Stimulated activated CD4-positive, alpha-beta T cell treated with anti-CD3 and anti-CD28 coated beads, Interleukin-4, amount 100 ng/mL, for 48 hours (primary cell): ENCODE data around the gene SMIM22.

Source experiments
- DNase-seq, 2 donors: peaks; one replicate each; pipeline ENCODE4 v3.0.0-alpha.2; 2020; ENCODE audit warnings: low read depth in 2 of 2

SMIM22 gene

DNA sequence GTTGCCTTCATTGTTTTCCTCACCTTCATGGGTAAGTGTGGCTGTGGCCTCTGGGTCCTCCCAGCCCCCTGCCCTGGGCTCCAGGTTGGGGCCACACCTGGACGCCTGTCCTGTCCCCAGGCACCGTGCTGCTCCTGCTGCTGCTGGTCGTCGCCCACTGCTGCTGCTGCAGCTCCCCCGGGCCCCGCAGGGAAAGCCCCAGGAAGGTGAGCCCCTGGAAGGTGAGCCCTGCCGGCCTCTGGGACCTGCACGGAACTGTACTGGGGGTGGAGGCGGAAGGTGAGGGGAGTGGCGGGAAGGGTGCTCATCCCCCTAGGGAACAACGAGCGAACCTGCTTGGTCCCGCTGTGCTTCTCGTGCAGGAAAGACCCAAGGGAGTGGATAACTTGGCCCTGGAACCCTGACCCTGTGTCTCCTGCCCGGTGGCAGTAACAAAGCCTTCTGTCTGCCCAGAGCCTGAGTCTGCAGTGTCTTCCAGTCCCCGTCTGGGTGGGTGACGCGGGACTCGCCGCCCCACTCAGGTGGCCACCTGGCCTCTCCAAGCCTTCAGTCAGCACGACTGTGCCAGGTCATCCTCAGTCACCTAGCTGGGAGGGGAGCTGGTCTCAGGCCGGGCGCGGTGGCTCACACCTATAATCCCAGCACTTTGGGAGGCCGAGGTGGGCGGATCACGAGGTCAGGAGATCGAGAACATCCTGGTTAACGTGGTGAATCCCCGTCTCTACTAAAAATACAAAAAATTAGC lies 831 bp downstream of the SMIM22 start:
- no peak for DNase-seq

DNA sequence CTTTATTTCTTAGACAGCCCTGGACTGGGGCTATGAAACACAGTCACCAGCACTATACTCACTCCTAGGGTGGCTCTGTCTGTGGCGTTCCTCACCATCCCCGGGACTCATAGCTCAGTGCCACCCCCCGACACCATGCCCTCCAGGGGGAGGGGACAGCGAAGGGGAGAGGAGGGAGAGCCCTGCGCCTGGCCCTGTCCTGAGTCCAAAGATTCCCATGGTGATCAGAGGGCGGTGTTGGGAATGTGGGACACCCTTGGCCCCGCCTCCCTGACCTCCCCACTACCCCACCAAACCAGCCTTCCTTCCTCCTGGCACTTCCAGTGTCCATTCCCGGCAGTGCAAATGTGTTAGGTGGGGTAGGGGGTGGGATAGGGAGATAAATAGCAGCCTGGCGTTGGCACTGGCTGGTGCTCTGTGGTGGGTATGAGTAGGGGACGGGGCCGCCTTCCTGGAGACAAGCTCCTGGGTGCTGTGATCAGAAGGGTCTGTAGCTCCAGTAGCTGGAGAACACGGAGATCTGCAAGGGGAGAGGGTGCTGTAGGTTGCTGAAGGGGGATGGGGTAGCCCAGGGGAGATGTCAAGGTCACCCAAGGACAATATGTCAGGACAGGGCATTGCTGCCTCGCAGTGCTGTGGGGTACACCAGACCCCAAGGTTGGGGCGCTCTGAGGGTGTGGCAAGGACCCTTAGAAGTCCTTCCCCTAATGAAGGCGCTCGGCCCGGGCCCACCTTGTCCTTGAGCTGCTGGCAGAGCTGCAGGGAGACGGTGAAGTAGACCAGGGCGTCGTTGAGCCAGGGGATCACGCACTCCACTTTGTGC lies 2.0 kb downstream of the SMIM22 start:
- DNase-seq: no peak

DNA sequence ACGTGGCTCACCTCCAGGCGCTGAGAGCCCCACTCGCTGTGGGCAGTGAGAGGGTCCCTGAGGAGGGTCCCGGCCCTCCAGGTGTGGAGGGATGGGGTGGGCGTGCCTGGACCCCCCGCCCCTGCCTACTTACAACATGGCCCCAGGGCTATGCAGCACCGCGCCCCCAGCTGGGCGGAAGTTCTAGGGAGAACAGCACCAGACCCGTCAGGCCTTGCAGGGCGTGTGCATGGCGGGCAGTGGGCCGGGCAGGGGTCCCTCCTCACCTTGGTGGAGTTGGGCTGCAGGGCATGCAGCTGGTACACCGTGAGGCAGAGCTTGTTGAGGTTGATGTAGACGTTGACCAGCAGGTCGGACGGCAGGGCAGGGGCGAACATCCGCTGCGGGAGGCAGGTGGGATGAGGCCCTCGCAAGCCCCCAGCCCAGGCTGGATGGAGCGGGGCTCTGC lies 2.7 kb downstream of the SMIM22 start:
- DNase-seq: no peak

DNA sequence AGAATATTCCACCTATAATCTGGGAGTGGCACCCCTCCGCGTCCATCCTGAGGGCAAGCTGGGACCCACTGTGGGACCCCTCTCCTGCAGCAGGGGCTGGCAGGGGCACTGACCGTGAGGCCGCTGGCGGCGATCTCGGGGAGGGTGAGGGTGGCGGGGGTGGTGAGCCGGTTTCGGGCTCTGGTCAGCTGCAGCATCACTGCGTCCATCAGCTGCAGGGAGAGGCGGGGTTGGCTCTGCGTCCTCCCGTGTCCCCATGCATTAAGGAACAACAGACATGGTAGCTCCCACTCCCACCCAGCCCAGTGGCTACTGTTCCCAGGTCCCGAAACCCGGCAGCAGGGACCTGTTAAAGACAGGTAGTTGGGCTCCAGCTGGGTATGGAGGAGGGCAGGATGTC lies 3.3 kb downstream of the SMIM22 start:
- DNase-seq: no peak

DNA sequence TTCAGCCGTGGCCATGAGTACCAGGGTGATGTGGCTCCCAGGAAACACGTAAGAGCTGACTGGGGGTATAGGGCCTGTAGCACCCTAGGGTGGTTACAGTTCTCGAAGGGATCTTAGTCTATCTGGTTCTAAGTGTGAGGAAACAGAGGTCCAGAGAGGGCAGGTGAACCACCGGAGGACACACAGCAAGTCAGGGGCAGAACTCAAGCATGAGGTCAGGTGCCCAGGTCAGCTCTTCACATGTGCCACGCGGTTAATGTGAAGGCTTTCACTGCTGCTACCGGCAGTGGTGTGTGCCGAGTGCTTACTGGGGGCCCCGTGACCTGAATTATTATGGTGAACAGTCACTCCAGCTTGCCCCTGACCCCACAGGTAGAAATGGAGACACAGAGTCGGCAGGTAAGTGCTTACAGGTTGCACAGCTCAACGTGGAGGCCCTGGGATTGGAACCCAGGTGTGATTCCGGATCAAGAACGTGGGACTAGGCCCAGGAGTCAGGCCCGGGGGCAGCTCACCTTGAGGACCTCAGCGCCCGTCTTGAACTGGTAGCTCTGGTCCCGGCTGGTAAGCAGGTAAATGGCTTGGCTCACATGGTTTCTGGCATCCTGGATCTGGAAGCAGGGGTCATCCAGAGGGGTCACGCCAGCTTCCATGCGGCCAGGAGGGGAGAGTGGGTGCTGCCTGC lies 4.1 kb downstream of the SMIM22 start:
- no peak for DNase-seq

DNA sequence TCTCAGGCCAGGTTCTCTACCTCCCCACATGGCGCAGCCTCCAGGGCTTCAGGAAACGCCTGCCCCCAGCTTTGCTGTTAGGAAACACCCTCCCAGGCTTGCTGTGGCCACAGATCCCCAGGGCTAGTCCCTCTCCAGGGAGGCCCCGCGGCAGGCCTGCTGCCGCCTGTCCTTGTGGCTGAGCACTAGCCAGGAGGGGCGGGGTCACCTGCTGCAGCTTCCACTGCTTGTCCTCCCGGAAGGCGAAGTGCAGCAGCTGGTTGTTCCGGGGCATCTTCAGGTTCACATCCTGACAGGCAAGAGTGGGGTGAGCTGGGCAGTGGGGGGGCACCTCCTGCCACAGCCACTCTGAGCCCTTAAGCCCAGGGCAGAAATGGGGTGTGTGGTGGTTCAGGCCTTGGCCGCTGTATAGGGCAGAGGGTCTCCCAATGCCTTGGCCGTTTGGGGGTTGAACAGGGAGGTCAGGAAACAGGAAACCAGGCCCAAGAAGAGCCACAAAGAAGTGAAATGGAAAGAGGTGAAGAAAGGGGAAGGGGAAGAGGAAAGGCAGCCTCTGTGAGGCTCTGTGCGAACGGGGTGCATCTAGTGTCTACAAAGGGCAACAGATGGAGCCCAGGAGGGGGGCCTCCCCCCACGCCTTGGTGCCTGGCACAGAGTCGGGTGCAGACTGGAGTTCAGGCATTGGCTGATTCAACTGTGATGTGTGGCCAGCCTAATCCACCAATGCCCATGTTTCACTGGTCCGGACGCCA lies 5.3 kb downstream of the SMIM22 start:
- DNase-seq: no peak

DNA sequence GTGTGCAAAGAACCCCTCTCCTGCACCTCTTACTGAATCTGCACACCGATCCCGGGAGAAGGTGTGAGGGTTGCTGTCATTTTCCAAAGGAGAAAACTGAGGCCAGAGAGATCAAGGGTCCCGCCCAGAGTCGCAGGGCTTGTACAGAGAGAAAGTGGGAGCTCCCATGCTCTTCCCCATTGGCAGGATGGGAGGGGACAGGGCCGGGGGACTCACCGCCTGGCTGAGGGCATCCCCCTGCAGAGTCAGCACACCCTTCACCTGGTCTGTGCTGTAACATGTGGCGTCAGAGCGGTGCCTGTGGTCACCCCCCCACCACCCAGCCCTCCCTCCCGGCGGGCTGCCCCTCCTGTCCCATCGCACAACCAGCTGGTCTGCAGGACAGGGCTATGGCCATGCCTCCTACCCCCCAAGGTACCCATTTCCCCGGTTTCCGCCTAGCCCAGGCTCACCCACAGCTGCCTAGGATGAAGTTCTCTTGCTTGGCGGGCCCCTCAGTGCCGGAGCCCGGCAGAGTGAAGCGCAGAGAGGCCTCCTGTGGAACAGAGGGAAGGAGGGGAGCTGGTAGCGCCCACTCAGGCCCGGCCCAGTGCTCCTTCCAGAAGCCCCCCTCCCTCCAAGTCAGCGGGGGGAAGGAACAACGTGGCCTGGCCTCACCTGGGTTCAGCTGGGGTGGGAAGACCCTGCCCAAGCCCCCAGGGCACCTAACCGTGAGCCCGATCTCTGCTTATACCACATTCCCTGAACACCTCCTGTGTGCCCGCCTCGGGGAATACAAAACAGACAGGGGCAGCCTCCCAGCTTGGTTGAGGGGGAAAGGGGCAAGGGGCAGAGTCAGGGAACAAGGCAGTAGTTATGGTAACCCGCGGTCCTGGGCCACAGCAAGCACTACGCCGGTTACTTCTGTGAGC lies 6.1 kb downstream of the SMIM22 start:
- no peak for DNase-seq

DNA sequence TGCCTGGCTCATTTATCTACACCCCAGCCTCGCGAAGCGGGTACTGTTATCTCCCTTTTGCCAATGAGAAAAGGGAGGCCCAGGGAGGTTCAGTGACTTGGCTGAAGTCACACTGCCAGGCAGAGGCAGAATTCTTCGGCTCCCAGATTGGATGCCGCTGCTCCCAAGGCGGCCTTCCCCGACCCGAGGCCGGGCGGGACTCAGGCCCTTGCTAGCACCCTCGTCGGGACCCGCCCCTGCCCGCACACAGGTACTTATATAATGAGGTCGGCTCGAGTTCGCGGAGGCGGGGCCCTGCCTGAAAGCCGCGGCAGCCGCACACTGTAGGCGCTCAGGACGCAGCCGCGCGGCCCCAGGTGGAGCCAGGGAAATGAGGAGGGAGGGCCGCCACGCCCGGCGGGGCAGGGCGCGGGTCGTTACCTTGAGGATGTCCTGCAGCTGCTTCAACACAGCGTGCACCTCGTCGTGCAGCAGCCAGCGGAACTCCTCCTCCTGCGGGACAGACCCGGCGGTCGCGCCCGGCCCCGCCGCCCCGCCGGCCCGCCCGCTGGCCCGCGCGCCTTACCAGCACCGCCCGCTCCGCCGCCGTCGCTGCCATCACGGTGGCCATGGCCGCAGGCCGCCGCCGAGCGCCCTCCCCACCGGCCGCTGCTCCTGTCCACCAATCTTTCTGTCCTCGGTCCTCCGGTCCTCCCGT lies 6.9 kb downstream of the SMIM22 start, which contains the start of gene ROGDI:
TSS of gene ROGDI (minus strand) at position 672 of the 697 bp plus-strand sequence. CDS start at position 610, 62 bp downstream.
- DNase-seq: peak; percentile 57 to 71

DNA sequence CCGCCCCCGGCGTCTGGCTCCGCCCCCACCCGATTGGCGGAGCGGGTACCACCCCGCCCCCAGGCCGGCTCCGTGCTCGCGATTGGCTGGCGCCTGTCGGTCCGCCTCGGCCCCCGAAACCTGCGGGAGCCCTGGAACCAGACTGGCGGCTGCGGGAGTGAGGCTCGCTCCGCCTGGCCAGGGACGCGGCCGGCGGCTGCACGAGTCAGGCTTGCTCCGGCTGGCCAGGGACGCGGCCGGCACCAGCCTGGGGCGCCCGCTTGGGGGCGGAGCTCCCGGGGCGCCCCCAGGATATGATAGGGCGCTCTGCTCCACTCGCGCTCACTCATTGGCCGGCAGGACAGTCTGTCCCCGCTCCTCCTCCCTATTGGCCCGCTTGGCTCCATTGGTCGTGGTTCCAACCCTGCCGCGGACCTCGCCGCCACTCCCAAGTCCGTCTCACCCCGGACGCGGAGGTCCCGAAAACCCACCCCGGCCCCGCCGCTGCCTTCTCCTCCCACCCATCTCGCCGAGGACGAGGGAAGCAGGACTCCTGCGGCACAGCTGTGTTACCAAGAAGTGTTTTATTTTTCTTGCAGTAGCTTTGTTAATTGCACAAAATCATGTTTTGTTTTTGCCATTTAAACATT lies 7.6 kb downstream of the SMIM22 start:
- DNase-seq: peak; percentile 84 to 87

DNA sequence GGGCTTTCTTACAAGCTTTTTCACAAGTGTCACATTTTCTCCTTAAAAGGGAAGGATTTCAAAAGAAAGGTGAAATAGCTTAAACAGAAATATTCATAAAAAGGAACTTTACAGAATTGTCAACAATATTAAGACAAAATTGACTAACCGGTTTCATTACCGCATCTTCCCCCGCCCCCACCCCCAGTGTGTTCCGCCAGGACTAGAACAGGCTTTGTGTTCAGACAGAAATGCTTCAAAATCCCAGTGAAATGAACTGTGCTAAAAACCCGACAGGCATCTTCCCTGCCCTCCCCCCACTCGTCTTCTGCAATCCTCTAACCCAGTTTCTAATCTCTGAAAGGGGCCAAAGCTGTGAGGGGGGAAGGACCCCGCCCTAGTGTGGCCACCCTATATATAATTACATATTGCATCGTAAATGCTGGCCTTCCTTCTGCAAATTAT lies 8.3 kb downstream of the SMIM22 start:
- DNase-seq: no peak

DNA sequence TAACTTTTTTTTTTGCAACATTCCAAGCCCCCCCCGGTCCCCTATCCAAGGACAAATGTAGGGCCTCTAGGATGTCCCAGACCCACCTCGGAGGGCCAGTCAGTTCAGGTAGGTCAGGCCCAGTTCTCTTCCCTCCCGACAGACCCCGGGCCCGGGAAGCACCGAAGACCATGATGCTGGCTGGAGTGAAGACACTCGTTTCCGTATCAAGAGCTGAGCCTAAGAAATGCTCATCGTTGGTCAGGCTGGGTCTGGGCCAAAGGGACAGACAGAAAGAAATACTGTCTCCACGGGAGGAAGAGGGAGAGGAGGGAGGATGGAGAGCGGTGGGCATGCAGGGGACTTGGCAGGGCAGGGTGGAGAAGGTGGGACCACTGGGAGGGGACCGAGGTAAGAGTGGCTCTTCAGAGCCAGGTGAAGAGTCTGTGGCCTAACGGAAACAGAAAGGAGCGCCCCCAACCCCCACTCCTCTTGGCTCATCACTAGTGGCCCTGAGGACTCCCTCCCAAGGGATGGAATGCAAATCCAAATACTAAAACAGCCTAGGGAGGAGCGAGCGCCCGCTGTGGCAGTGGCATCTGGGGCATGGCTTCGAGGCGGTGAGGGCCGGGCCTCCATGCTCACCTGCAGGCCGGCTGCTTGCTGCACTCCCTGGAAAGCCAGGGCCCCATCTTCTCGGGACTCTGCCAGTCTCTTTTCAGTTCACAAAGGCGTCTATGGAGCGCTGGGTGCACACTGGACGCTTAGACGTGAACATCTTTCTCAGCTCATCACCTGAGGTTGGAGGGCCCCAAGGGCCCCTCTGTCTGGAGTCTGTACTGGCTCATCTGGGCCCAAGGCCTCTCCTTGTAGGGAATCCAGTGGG lies 9.0 kb downstream of the SMIM22 start:
- no peak for DNase-seq

DNA sequence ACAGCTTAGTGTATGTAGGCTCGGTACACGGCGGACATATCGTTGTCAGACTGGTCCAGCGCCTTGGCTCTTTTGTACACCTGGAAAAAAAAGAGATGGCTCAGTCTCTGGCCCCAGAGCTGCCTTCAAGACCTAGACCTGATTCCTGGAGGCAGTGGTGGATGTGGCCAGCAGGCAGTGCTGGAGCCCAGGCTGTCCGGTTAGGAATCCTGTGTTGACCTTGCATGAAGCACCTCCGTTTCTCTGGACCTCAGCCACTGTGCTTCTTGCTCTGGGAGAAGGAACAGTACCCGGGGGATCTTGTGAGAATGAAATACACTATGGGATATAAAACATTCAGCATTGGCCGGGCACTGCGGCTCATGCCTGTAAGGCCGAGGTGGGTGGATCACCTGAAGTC lies 10.1 kb downstream of the SMIM22 start:
- no peak for DNase-seq

DNA sequence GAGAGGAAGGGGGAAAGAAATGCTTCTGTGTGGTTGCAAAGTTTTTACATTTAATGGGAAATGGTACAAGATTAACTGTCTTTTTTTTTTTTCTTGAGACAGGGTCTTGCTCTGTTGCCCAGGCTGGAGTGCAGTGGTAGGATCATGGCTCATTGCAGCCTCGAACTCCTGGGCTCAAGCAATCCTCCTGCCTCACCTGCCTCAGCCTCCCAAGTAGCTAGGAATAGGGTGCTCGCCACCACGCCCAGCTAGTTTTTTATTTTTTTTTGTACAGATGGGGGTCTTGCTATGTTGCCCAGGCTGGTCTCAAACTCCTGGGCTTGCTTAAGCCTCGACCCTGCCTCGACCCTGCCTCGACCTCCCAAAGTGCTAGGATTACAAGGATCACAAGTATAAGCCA lies 11.1 kb downstream of the SMIM22 start:
- no peak for DNase-seq

DNA sequence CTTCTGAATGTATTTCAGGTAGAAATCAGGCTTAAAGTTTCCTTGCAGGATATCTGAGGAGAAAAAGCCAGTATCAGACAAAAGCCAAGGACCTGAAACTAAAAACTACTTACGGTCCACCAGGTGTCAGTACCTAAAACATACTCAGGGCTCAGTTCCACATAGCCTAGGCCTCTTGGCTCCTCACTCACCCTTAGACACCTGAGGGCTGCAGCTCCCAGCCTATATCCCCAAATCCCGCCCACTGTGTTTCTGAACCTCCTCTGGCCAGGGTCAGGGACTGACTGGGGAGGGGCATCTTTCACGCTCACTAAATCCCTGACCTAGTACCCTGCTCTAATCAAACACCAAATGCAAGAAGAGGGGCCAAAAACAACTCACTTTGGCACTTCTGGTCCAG lies 16.1 kb downstream of the SMIM22 start:
- DNase-seq: no peak

DNA sequence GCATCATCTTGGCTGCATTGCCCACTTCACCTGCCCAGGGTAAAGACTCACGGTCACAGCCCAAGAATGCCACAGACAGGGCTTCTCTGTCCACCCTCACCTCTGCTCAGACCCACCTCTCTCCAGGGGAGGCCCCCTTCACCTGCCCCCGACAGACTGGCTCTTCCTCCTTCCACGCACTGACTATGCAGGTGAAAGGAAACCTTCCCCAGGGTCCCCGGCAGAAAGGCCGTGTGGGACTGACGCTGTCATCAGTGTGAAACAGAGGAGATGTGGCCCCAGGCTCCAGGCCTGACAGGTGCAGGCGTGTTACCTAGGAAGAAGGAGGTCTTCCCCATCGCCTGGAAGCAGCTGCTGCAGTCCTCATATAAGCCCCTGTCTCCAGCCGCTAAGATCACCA lies 16.6 kb downstream of the SMIM22 start:
- no peak for DNase-seq

DNA sequence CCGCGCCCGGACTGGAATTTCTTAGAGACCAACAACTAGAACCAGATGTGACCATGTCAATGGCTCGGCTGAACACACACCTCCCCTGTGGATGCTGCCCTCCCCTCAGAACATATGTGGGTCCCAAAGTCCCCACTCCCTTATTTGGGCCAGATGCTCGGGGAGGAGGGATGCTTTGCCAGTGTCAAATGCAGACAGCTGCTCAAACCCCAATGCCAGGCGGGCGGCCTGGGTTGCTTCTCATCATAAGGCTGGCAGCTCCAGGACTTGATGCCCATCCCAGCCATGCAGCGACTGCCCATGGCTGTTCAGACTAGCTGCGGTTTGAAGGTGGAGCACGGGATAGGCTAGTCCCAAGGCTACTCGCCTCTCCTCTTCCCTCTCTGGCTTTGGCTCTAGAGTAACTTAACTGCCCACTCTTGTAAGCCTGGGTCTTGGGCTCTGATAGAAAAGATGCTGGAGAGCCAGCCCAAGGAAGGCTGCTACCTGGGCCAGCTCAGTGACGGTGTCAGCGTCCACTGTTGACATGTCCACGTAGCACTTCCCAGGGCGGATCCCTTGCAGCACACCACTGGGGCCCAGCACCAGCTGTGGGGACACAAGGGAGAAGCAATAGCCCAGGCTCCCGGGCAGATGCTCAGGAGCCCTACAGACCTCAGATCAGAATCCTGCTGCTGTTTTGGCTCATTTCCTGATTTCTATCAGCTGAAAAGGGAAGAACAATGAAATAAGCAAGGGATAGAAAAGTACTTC lies 18.3 kb downstream of the SMIM22 start:
- no peak for DNase-seq

DNA sequence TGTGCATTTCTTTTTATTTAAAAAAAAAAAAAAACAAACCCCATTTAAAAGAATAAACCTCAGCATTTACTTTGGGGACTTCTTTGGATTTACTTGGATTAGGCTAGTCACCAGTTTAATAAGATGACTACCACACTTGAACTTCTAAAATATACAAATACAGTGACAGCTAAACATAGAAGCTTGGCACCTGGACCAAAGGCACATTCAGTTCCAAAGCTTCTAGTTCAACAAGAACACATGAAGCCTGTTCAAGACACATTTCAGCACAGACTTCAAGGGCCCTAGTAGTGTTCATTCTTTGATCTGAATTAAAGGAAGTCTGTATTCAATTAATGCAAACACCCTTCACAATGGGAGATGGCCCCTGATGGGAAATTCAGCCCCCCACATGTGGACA lies 18.9 kb downstream of the SMIM22 start:
- DNase-seq: no peak
